H1 (cell line): ENCODE results near the gene PDZD8. TPM values are rescaled to one million over a fixed set of nuclear protein-coding genes. Genes with fewer than 3 reads are reported as not detected.

Source experiments
- ATF3 ChIP-seq: IDR thresholded peaks from 2 replicates; pipeline ENCODE4 v1.6.1; 2011; ENCODE audit warnings: low read depth, mild to moderate bottlenecking, low read length; ENCODE audit not compliant: insufficient read depth
- BRCA1 ChIP-seq: IDR thresholded peaks from 2 replicates; pipeline ENCODE4 v1.6.1; 2012; ENCODE audit warnings: low read depth, low read length, improper control_type of control experiment
- CHD1 ChIP-seq: IDR thresholded peaks from 2 replicates; pipeline ENCODE4 v1.6.1; 2012; ENCODE audit warnings: low read depth, low read length, improper control_type of control experiment
- CHD2 ChIP-seq: IDR thresholded peaks from 2 replicates; pipeline ENCODE4 v1.6.1; 2012; ENCODE audit warnings: low read length, improper control_type of control experiment
- HDAC2 ChIP-seq, 2 experiments: fragments of 300-600 bp in 1 of 2; sonication (generic) in 1 of 2; IDR thresholded peaks; 2 replicates each; pipeline ENCODE4 v1.6.1; 2011 to 2012; ENCODE audit warnings: low read depth in 2 of 2, low read length in 2 of 2, mild to moderate bottlenecking in 2 of 2, moderate library complexity in 2 of 2, borderline replicate concordance in 1 of 2, inconsistent platforms in 1 of 2
- HDAC6 ChIP-seq: IDR thresholded peaks from one replicate; pipeline ENCODE4 v1.7.1; 2012; ENCODE audit warnings: low read depth, mild to moderate bottlenecking, inconsistent platforms, low read length, moderate library complexity
- SIN3A ChIP-seq, 2 experiments: IDR thresholded peaks in 1 of 2; conservative IDR thresholded peaks in 1 of 2; 2 replicates each; pipeline ENCODE4 v1.6.1; 2011 to 2012; ENCODE audit warnings: low read length in 2 of 2, improper control_type of control experiment in 1 of 2, low read depth in 1 of 2, mild to moderate bottlenecking in 1 of 2
- SIRT6 ChIP-seq: IDR thresholded peaks from one replicate; pipeline ENCODE4 v1.7.1; 2012; ENCODE audit warnings: low read length, inconsistent platforms
- SP4 ChIP-seq: IDR thresholded peaks from 2 replicates; pipeline ENCODE4 v1.6.1; 2012; ENCODE audit warnings: low read length, inconsistent platforms
- polyA plus RNA-seq, 7 experiments: library from polyadenylated mRNA; depleted of rRNA in 3 of 7; stranded (reverse) in 5 of 7; unstranded in 2 of 7; fragments of >200 nt in 5 of 7; fragments of 200-250 nt in 2 of 7; gene quantifications; 1 replicate in 5 of 7; 2 replicates in 1 of 7; 4 replicates in 1 of 7; pipeline versions ENCODE4 v1.2.1 to v1.2.3, GENCODE V29; 2011 to 2013; ENCODE audit warnings: missing spikeins in 2 of 7, mixed read lengths in 2 of 7
- total RNA-seq: library from RNA; stranded (reverse); fragmentation: NEBNext Ultra II Directional; extraction: Animal tissue kit (Norgen Biotek cat#: 25700); gene quantifications from 2 replicates; pipeline ENCODE4 v1.2.1, GENCODE V29; 2021
- TF ChIP-seq, protein P1 (sequence below): fragments of 300-600 bp; sonication (generic); IDR thresholded peaks from 2 replicates; pipeline ENCODE4 v1.7.1; 2012; ENCODE audit warnings: low read length, moderate library complexity, mild to moderate bottlenecking, inconsistent platforms; ENCODE audit not compliant: insufficient replicate concordance
- TF ChIP-seq, protein P2 (sequence below): IDR thresholded peaks from 2 replicates; pipeline ENCODE4 v1.6.1; 2012; ENCODE audit warnings: inconsistent platforms

PDZD8 gene
- total and polyA plus RNA-seq, 2 of the 8 experiments (the other 6 are each of a cell fraction or from before 2014, with no cell fraction given): 10.9 to 50.1 TPM

GRCh38 chr10:117419921-117420320 lies 44.7 kb upstream of the PDZD8 start (continued):
- TF ChIP-seq, protein P1, sequence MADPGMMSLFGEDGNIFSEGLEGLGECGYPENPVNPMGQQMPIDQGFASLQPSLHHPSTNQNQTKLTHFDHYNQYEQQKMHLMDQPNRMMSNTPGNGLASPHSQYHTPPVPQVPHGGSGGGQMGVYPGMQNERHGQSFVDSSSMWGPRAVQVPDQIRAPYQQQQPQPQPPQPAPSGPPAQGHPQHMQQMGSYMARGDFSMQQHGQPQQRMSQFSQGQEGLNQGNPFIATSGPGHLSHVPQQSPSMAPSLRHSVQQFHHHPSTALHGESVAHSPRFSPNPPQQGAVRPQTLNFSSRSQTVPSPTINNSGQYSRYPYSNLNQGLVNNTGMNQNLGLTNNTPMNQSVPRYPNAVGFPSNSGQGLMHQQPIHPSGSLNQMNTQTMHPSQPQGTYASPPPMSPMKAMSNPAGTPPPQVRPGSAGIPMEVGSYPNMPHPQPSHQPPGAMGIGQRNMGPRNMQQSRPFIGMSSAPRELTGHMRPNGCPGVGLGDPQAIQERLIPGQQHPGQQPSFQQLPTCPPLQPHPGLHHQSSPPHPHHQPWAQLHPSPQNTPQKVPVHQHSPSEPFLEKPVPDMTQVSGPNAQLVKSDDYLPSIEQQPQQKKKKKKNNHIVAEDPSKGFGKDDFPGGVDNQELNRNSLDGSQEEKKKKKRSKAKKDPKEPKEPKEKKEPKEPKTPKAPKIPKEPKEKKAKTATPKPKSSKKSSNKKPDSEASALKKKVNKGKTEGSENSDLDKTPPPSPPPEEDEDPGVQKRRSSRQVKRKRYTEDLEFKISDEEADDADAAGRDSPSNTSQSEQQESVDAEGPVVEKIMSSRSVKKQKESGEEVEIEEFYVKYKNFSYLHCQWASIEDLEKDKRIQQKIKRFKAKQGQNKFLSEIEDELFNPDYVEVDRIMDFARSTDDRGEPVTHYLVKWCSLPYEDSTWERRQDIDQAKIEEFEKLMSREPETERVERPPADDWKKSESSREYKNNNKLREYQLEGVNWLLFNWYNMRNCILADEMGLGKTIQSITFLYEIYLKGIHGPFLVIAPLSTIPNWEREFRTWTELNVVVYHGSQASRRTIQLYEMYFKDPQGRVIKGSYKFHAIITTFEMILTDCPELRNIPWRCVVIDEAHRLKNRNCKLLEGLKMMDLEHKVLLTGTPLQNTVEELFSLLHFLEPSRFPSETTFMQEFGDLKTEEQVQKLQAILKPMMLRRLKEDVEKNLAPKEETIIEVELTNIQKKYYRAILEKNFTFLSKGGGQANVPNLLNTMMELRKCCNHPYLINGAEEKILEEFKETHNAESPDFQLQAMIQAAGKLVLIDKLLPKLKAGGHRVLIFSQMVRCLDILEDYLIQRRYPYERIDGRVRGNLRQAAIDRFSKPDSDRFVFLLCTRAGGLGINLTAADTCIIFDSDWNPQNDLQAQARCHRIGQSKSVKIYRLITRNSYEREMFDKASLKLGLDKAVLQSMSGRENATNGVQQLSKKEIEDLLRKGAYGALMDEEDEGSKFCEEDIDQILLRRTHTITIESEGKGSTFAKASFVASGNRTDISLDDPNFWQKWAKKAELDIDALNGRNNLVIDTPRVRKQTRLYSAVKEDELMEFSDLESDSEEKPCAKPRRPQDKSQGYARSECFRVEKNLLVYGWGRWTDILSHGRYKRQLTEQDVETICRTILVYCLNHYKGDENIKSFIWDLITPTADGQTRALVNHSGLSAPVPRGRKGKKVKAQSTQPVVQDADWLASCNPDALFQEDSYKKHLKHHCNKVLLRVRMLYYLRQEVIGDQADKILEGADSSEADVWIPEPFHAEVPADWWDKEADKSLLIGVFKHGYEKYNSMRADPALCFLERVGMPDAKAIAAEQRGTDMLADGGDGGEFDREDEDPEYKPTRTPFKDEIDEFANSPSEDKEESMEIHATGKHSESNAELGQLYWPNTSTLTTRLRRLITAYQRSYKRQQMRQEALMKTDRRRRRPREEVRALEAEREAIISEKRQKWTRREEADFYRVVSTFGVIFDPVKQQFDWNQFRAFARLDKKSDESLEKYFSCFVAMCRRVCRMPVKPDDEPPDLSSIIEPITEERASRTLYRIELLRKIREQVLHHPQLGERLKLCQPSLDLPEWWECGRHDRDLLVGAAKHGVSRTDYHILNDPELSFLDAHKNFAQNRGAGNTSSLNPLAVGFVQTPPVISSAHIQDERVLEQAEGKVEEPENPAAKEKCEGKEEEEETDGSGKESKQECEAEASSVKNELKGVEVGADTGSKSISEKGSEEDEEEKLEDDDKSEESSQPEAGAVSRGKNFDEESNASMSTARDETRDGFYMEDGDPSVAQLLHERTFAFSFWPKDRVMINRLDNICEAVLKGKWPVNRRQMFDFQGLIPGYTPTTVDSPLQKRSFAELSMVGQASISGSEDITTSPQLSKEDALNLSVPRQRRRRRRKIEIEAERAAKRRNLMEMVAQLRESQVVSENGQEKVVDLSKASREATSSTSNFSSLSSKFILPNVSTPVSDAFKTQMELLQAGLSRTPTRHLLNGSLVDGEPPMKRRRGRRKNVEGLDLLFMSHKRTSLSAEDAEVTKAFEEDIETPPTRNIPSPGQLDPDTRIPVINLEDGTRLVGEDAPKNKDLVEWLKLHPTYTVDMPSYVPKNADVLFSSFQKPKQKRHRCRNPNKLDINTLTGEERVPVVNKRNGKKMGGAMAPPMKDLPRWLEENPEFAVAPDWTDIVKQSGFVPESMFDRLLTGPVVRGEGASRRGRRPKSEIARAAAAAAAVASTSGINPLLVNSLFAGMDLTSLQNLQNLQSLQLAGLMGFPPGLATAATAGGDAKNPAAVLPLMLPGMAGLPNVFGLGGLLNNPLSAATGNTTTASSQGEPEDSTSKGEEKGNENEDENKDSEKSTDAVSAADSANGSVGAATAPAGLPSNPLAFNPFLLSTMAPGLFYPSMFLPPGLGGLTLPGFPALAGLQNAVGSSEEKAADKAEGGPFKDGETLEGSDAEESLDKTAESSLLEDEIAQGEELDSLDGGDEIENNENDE: no peak
- no peak for TF ChIP-seq SP4
- TF ChIP-seq CHD1: no peak
- TF ChIP-seq HDAC2 (IDR thresholded peaks at IDR 0.05; ENCODE audit: borderline replicate concordance in 1 of 2, low read depth in 2 of 2, low read length in 2 of 2): no peak
- TF ChIP-seq SIRT6: no peak
- no peak for TF ChIP-seq BRCA1
- no peak for TF ChIP-seq CHD2
- TF ChIP-seq, protein P2, sequence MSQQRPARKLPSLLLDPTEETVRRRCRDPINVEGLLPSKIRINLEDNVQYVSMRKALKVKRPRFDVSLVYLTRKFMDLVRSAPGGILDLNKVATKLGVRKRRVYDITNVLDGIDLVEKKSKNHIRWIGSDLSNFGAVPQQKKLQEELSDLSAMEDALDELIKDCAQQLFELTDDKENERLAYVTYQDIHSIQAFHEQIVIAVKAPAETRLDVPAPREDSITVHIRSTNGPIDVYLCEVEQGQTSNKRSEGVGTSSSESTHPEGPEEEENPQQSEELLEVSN: no peak
- TF ChIP-seq HDAC6: no peak
- TF ChIP-seq ATF3: no peak
- TF ChIP-seq SIN3A (conservative IDR thresholded peaks at IDR 0.05 in 1 of 2, IDR thresholded peaks at IDR 0.05 in 1 of 2; ENCODE audit: low read depth in 1 of 2, low read length in 2 of 2): no peak
